A549 treated with AZD2906 at 1 μM for 4 hours (cell line): ENCODE data around the gene ATP6V0A4. TPM values are rescaled to one million over a fixed set of nuclear protein-coding genes. Genes with fewer than 3 reads are reported as not detected.

Experiments used
- total RNA-seq: library from RNA; stranded (reverse); fragments of 200-300 nt; extraction: Qiagen RNA extraction; gene quantifications from 5 replicates; pipeline ENCODE4 v1.2.3, GENCODE V29; 2022

ATP6V0A4 gene
- 0.13 to 0.29 TPM (median 0.21 TPM) in 5 replicates for total RNA-seq

DNA sequence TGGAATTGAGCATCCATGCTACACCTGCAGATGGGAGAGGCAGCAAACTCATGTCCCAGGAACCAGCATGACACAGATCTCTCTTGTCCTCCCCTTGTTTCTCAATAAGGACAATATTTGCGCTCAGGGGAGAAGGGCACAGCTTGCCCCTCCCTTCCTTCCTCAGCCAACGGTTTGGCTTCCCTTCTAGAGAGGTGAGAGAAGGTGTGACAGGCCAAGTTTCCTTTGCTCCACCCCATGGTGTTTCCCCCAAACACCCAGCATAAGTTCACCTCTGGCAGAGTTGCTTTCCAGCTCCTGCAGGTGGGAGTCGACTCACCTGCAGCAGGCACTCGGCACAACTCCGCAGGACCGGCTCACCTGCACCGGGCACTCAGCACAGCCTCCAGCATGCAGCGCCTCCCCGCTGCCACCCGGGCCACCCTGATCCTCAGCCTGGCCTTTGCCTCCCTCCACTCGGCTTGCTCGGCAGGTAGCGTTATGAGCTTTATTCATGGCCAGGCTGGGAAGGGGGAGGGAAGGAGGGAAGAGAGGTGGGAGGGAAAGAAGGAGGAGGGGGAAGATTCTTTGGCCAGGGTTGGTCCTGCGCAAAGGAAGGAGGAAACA lies at the start of gene ATP6V0A4, which contains the start of gene TMEM213:
Gene ATP6V0A4 (minus strand): TSS at position 482 of the 606 bp plus-strand sequence. CDS start 26,949 bp downstream, outside the sequence.
Gene TMEM213 (plus strand): TSS at position 280 of the 606 bp plus-strand sequence. CDS start 111 bp downstream, at position 391.

DNA sequence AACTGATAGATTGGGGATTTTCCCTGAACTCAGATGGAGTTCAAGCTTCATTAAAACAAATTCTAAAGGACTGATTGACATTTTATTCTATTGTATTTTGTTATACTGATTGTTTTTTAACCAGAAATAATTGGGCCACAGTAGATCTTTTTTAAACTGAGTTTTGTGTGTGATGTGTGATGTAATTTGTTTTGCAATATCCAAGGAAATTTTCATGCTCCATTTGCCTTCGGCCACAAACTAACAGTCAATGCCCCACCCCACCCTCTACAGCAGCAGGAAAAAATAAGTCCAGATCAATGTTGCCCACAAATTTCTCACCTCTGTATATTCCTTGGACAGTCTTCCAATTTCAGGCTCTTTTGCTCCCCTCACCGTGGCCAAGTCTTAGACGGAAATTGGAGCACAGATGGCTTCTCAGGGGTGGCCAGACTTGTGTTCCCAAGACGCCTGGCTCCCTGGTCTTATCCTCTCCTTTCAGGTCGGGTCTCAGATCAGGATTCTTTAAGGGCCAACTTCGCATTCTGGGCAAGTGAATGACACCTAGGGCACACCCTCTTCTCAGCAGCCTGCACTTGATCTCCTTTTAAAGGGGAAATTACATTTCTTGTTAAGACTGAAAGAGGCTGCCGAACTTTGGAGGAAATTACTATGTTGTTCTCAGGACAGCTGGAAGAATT lies 97.0 kb downstream of the ATP6V0A4 start, which contains the start of gene SVOPL:
Gene SVOPL (minus strand): TSS at position 506 of the 680 bp plus-strand sequence. CDS start 22,317 bp downstream, outside the sequence.

Other genes starting within 250 kb of the ATP6V0A4 start
- not detected in 5 replicates for gene SVOPL, start 96.8 kb downstream of the ATP6V0A4 start, total RNA-seq
- not detected in 5 replicates for gene TMEM213, start 202 bp downstream of the ATP6V0A4 start, total RNA-seq
- gene KIAA1549, start 183.2 kb upstream of the ATP6V0A4 start, total RNA-seq, result 5.1 to 6.0 TPM (median 5.3 TPM) in 5 replicates
- gene ZC3HAV1L, start 237.8 kb upstream of the ATP6V0A4 start, total RNA-seq, result 4.0 to 8.5 TPM (median 6.5 TPM) in 5 replicates